IMR-90 (cell line): Measurements from ENCODE around the gene LMX1A.

ENCODE experiments used
- CEBPB ChIP-seq: IDR thresholded peaks from 2 replicates; pipeline ENCODE4 v1.6.1; 2012; ENCODE audit warnings: low read depth, low read length, improper control_type of control experiment
- CHD1 ChIP-seq: IDR thresholded peaks from 2 replicates; pipeline ENCODE4 v1.6.1; 2012; ENCODE audit warnings: low read depth, low read length, improper control_type of control experiment
- MAFK ChIP-seq: IDR thresholded peaks from 2 replicates; pipeline ENCODE4 v1.6.1; 2012; ENCODE audit warnings: low read depth, low read length, improper control_type of control experiment
- MAZ ChIP-seq: IDR thresholded peaks from 2 replicates; pipeline ENCODE4 v1.6.1; 2012; ENCODE audit warnings: low read depth, mild to moderate bottlenecking, low read length, improper control_type of control experiment, moderate library complexity, borderline replicate concordance
- NFE2L2 ChIP-seq: fragments of 150-350 bp; IDR thresholded peaks from 2 replicates; pipeline ENCODE4 v1.6.1; 2016; ENCODE audit warnings: low read depth, mild to moderate bottlenecking, low read length
- POLR2A ChIP-seq: IDR thresholded peaks from 2 replicates; pipeline ENCODE4 v1.6.1; 2012; ENCODE audit warnings: mild to moderate bottlenecking, low read depth, low read length
- RAD21 ChIP-seq: IDR thresholded peaks from 2 replicates; pipeline ENCODE4 v1.6.1; 2012; ENCODE audit warnings: low read length, improper control_type of control experiment
- RCOR1 ChIP-seq: IDR thresholded peaks from 2 replicates; pipeline ENCODE4 v1.6.1; 2012; ENCODE audit warnings: mild to moderate bottlenecking, low read length, improper control_type of control experiment; ENCODE audit not compliant: insufficient replicate concordance
- RFX5 ChIP-seq: IDR thresholded peaks from 2 replicates; pipeline ENCODE4 v1.8.0; 2012; ENCODE audit warnings: low read depth, mild to moderate bottlenecking, low read length, moderate library complexity
- USF2 ChIP-seq: fragments of 150-350 bp; IDR thresholded peaks from 2 replicates; pipeline ENCODE4 v1.6.1; 2017; ENCODE audit warnings: mild to moderate bottlenecking, antibody characterized with exemption, low read length, low read depth
- TF ChIP-seq, protein P1 (sequence below): conservative IDR thresholded peaks from 2 replicates; pipeline ENCODE4 v1.5.1; 2012; ENCODE audit warnings: mild to moderate bottlenecking, low read depth, low read length, improper control_type of control experiment

DNA sequence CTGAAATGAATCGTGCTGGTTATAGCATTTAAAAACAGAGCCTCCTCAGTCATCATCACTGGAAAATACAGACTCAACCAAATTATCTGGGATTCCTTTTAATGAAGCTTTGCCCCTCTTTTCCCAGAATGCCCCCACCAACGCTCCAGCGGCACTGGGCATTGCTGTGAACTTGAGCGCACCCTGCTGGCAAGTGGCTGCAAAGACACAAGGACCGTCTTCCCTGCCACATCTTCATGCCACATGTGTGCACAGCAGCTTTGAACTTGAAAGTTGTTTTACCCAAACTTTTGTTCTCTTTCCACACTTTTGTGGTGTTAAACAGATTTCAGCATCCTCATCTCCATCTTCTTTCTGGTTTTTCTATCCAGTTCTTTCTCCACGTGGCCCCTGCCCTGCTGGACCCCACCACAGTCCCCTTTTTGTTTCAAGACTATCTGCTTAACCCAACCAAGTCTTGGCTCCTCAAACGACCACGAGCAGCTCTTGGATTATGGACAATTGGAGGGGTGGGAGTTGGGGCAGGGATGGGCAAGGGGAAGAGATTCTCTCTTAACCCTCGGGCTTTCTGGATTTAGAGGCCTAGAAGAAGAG, 12.8 kb upstream of the LMX1A start:
- TF ChIP-seq, protein P1, sequence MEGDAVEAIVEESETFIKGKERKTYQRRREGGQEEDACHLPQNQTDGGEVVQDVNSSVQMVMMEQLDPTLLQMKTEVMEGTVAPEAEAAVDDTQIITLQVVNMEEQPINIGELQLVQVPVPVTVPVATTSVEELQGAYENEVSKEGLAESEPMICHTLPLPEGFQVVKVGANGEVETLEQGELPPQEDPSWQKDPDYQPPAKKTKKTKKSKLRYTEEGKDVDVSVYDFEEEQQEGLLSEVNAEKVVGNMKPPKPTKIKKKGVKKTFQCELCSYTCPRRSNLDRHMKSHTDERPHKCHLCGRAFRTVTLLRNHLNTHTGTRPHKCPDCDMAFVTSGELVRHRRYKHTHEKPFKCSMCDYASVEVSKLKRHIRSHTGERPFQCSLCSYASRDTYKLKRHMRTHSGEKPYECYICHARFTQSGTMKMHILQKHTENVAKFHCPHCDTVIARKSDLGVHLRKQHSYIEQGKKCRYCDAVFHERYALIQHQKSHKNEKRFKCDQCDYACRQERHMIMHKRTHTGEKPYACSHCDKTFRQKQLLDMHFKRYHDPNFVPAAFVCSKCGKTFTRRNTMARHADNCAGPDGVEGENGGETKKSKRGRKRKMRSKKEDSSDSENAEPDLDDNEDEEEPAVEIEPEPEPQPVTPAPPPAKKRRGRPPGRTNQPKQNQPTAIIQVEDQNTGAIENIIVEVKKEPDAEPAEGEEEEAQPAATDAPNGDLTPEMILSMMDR: peak; percentile 62
- TF ChIP-seq POLR2A: no peak
- no peak for TF ChIP-seq CEBPB
- TF ChIP-seq USF2: no peak
- TF ChIP-seq RAD21: 0 out of 2 replicates have a peak, but pooled peaks have one; percentile 29
- TF ChIP-seq CHD1: no peak
- no peak for TF ChIP-seq MAFK
- no peak for TF ChIP-seq RFX5
- no peak for TF ChIP-seq RCOR1
- no peak for TF ChIP-seq NFE2L2
- no peak; the same call in 1 of the 2 replicates for TF ChIP-seq MAZ
